Adipose tissue (tissue), 3 donors: ENCODE data around the gene SELENOM. TPM values are rescaled to one million over a fixed set of nuclear protein-coding genes. Genes with fewer than 3 reads are reported as not detected.

Source experiments
- H3K27ac ChIP-seq: one replicate; pipeline ENCODE4 v1.5.1; 2013; ENCODE audit warnings: low read depth, low read length
- WGBS, 3 donors: extraction: QIAGEN DNeasy Blood & Tissue Kit; methylation state at CpG; one replicate each; pipeline ENCODE4 v1.1.7; 2013; 5-methylcytosine and 5-hydroxymethylcytosine counted together
- polyA plus RNA-seq, 3 donors: library from polyadenylated mRNA; stranded (reverse); fragments of 200-250 nt; gene quantifications; one replicate each; pipeline ENCODE4 v1.2.3, GENCODE V29; 2013
- donor health status: healthy with polysubstance abuse.
- donor health status: Bipolar disorder and iron deficiency.
- donor health status: healthy.

The SELENOM gene, protein sequence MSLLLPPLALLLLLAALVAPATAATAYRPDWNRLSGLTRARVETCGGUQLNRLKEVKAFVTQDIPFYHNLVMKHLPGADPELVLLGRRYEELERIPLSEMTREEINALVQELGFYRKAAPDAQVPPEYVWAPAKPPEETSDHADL
- 100 to 1,000 TPM in 2 of 3 donors, 10 to 100 TPM in 1; 42.6 to 338 (median 202) TPM for polyA plus RNA-seq

DNA sequence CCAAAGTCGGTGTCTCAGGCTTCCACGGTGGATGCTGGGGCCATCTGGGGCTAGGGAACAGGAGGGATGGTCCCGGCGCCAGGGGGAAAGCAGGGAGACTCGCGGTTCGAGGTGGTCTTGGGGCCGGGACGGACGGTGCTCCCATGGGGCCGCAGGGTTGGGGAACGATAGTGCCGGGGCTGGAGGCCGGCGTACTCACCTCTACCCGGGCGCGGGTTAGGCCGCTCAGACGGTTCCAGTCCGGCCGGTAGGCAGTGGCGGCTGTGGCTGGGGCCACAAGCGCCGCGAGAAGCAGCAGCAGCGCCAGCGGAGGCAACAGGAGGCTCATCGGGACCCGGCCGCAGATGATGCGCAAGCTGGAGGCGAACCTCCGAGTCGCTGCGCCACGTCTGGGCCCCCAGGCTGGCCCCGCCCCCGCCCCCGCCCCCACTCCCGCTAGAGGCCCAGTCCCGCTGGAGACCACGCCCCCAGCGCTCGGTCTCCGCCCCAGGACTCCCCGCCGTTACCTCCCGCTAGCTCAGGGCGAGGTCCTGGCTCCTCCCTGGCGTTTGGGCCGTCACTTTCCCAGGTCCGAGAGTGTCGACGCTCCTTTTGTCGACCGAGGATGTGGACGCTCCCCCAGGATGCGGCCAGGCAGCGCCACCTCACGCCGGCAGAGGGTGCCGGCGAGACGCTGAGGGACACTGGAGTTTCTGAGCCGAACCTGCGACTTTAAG is at the start of gene SELENOM:
Gene SELENOM, minus strand, starts transcription at position 391 of the 716 bp plus-strand sequence. Its CDS starts 63 bp downstream, at position 328.
- 3 to 5% (median 4%) methylated on average over 56 to 67 of the region's 67 CpGs for WGBS, 3 donors
- H3K27ac ChIP-seq: peak within 1 kb of the TSS; percentile 10

DNA sequence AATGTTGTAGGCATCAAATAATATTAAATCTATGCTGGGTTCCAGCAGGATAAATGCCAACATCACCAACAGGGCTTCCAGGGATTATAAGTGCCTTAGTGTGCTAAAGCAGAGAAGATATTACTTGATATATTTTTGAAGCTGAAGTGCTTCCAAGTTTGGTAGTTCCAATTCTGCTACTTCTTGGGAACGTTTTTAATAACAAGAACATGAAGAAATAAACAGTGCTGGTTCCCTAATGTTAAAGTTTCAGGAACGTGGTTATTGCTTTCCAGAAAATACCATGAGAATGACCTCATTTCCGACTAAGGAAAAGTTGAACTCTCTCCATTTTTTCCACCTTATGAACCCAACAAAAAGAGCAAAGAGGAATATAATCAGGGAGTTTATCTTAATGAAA is 48.1 kb upstream of the SELENOM start:
- no peak overlapping the region for H3K27ac ChIP-seq
- WGBS, 3 donors: 15 to 26% (median 21%) methylated on average over 3 of the region's 3 CpGs

DNA sequence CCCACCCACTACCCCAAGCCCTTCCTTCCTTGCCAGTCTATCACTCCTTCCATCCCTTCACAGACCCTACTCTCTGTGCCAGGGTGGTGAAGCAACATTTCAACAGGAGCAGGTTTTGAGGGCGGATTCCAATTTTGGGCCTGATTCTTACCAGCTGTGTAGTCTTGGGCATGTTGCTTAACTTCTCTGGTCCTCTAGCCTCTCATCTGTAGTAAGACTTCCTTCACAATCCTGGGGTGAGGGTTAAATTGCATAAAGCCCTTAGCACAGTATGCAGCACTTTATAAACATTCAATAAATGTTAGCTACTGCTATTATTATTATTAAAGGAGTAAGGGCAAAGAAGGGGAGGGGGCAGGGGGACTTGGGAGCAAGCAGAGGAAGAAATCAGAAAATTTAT is 47.6 kb upstream of the SELENOM start:
- H3K27ac ChIP-seq: no peak overlapping the region
- WGBS, 3 donors: 86 to 95% (median 88%) methylated on average over 1 of the region's 1 CpG

GRCh38 chr22:31153357-31153756 is 46.0 kb upstream of the SELENOM start:
- 73 to 85% (median 78%) methylated on average over 3 of the region's 3 CpGs for WGBS, 3 donors
- no peak overlapping the region for H3K27ac ChIP-seq

DNA sequence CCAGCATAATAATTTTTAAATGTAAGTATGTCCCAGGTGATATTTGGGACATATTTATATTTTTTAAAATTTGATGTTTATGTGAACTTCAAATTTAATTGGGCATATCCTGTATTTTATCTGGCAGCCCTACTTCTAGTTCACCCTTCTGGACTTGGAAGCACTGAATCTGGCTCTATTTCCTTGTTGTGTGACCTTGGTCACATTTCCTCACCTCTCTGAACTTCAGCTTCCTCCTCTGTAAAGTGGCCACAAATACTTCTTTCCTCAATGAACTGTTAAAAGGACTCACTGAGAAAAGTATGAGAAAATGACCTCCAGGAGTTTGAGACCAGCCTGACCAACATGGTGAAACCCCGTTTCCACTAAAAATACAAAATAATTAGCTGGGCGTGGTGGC is 44.5 kb upstream of the SELENOM start:
- 86 to 93% (median 88%) methylated on average over 2 of the region's 2 CpGs for WGBS, 3 donors
- no peak overlapping the region for H3K27ac ChIP-seq

DNA sequence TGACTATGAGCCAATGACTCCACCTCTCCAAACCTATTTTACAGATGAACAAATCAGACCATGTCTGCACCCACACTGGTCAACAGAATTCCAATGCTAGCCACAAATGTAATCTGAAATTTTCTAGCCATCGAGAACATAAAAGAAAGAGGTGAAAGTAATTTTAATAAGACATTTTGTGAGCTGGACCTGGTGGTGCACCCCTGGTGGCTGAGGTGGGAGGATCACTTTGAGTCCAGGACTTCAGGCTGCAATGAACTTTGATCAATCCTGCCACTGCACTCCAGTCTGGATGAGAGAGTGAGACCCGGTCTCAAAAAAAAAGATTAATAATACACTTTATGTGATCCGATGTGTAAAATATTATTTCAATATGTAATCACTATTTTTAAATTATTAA is 43.2 kb upstream of the SELENOM start:
- H3K27ac ChIP-seq: no peak overlapping the region

DNA sequence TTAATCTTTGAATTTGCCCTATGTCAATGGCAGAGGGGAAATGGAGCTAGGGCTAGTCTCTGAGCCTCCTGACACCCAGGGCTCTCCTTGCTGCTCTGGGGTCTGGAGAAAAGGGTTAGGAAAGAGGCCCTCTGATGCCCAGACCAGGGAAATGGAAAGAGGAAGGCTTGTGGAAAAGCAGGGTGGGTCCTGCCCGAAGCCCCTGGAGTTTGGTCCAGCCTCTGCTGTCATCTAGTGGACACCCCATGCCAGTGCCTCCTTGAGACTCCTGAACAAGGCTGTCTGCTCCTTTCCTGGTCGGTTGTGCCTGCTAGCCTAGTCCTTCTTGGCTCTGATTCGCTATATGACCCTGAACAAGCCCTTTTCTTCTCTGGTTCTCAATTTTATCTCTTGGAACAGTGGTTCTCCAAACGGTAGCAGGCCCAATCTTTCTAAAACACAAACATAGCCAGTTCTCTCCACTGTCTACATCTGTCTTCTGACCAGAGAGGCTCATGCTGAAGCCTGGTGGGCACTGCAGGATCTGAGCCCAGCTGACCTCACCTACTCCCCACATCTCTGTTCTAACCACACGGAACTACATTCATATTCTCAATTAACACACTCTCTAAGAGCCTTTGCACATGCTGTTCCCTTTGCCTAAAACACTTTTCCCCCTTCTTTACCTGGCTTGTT is 41.7 kb upstream of the SELENOM start:
- no peak overlapping the region for H3K27ac ChIP-seq
- WGBS, 3 donors: 12 to 21% (median 19%) methylated on average over 5 of the region's 5 CpGs

More for the DNA sequence above, 43.2 kb upstream of the SELENOM start:
- WGBS, 3 donors: 47 to 95% (median 70%) methylated on average over 3 of the region's 3 CpGs

- WGBS, 3 donors: 63 to 79% (median 77%) methylated on average over 1 of the region's 1 CpG
- H3K27ac ChIP-seq: no peak overlapping the region
Measured at GRCh38 chr22:31148488-31148887, 41.1 kb upstream of the SELENOM start.

GRCh38 chr22:31144223-31144622 is 36.9 kb upstream of the SELENOM start:
- no peak overlapping the region for H3K27ac ChIP-seq

GRCh38 chr22:31143537-31143936 is 36.2 kb upstream of the SELENOM start:
- no peak overlapping the region for H3K27ac ChIP-seq
- 75 to 80% (median 79%) methylated on average over 3 of the region's 3 CpGs for WGBS, 3 donors

DNA sequence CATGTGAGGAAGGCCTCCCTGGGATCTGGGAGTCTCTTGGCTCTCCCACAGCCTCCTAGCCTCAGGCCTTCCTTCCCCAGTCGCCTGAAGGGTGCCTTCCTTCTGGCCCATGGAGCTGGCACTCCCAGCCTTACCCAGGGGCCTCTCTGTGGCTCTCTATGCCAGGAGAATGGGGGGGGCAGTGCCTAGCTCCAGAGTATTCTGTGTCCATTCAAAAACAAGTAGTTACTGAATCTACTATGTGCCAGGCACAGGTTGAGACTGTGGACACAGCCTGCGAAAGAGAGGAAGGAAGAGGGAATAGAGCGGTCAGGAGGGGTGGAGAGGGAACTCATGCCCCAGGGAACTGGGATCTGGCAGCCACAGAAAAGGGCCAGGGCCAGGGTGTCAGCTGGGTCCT is 35.7 kb upstream of the SELENOM start:
- no peak overlapping the region for H3K27ac ChIP-seq
- WGBS, 3 donors: 49 to 81% (median 58%) methylated on average over 3 of the region's 3 CpGs

DNA sequence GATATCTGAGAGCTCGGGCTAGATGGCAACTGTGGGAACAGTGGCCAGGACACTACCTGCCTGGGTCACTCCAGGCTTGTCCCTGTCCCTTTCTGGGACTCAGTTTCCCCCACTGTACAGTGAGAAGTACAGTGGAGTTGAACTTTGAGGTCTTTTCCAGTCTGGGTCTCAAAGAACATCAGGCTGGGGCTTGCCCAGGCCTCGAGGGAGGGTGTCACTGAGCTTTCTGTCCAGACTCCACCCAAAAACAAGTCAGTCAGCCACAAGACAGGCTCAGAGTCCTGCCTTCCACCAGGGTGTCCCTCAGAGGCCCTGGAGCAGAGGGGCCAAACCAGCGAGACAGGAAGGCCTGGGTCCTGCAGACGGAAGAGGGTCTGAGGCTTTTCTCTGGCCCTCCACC is 34.9 kb upstream of the SELENOM start:
- no peak overlapping the region for H3K27ac ChIP-seq
- WGBS, 3 donors: 85 to 89% (median 88%) methylated on average over 4 of the region's 4 CpGs

- no peak overlapping the region for H3K27ac ChIP-seq
- 94 to 97% (median 96%) methylated on average over 2 of the region's 2 CpGs for WGBS, 3 donors
Measured at GRCh38 chr22:31141551-31141950, 34.2 kb upstream of the SELENOM start.

GRCh38 chr22:31140746-31141145 is 33.4 kb upstream of the SELENOM start:
- H3K27ac ChIP-seq: no peak overlapping the region
- WGBS, 3 donors: 27 to 74% (median 68%) methylated on average over 5 of the region's 5 CpGs

- H3K27ac ChIP-seq: no peak within 1 kb of the TSS
- 33 to 52% (median 40%) methylated on average over 18 to 24 of the region's 24 CpGs for WGBS, 3 donors
Measured at GRCh38 chr22:31139866-31140716, 32.7 kb upstream of the SELENOM start, which contains the start of gene PLA2G3. Gene PLA2G3 (minus strand): TSS chr22:31140508. CDS start chr22:31140354, 154 bp downstream.

DNA sequence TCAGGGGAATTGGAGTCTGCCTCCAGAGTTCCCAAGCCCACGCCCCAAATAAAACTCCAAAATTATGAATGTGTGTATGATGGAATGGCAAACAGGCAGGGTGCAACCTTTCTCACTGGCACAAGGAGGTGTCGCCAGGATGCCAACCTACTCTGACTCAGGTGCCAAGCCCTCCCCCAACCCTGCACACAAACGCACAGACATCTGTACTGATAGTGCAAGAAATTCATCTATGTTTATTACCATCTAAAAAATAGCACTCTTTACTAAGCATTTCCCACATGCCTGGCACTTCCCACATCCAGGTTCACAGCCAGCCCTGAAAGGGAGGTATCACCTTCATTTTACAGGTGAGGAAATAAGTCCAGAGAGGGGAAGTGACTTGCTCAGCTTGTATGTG is 31.7 kb upstream of the SELENOM start:
- H3K27ac ChIP-seq: no peak overlapping the region
- WGBS, 3 donors: 71 to 78% (median 76%) methylated on average over 3 of the region's 3 CpGs

- no peak overlapping the region for H3K27ac ChIP-seq
- 70 to 84% (median 83%) methylated on average over 10 of the region's 10 CpGs for WGBS, 3 donors
Measured at GRCh38 chr22:31138126-31138525, 30.8 kb upstream of the SELENOM start.

DNA sequence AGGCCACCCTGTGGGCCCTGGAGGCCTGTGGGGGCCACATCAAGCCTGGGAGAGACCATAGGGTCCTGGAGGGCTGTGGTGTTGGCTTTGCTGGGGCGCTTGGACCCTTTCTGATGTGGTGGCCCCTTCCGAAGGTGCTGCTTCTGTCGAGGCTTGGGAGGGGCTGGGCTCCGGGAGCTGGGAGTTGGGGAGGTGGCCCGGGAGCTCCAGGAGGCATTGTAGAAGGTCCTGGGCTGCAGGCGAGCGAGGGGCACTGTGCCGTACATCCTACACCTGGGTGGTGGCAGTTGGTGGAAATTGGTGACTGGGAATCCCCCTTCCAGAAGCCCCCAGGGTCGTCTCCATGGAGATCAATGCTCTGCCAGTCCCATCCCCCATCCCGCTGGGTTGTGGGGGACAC is 30.4 kb upstream of the SELENOM start:
- WGBS, 3 donors: 69 to 83% (median 70%) methylated on average over 9 to 10 of the region's 10 CpGs
- H3K27ac ChIP-seq: no peak overlapping the region

GRCh38 chr22:31136711-31137110 is 29.3 kb upstream of the SELENOM start:
- WGBS, 3 donors: 90 to 94% (median 93%) methylated on average over 13 to 16 of the region's 16 CpGs
- H3K27ac ChIP-seq: no peak overlapping the region
